WTC11 (cell line): ENCODE results near the gene SMPD2. TPM values are rescaled to one million over a fixed set of nuclear protein-coding genes. Genes with fewer than 3 reads are reported as not detected.
A peak's percentile ranks its signal among the peaks of the same experiment; 100 is the strongest.
"Not testable (repeated sequence)": the region's sequence is repeated elsewhere in the genome, so short reads cannot be mapped to it uniquely, and the experiment has no call there.

ENCODE experiments used
- ATAC-seq: fragments of 200-7000 bp; cut with Tn5 transposase; 2 replicates; pipeline ENCODE4 v1.10.0; 2021; ENCODE audit warnings: mild to moderate bottlenecking, moderate library complexity
- CTCF ChIA-PET: fragments of 300-600 bp; sonication (Branson Sonifier 250); formaldehyde crosslinking; loops from one replicate; lab custom pipeline; 2021; ENCODE audit warnings: antibody characterized with exemption; lab: Charles Lee
- POLR2A ChIA-PET: fragments of 350-600 bp; sonication (Branson Sonifier 250); formaldehyde crosslinking; loops from one replicate; lab custom pipeline; 2021; ENCODE audit warnings: antibody characterized with exemption; lab: Charles Lee
- DNase-seq: peaks from one replicate; pipeline ENCODE4 v3.0.0; 2021; ENCODE audit warnings: low spot score
- H3K27ac Mint-ChIP-seq: 2 replicates; pipeline ENCODE4 v1.8.0; 2021; ENCODE audit warnings: mixed read lengths
- H3K27me3 Mint-ChIP-seq: 2 replicates; pipeline ENCODE4 v1.8.0; 2021; ENCODE audit warnings: low read depth, mild to moderate bottlenecking, moderate library complexity, mixed read lengths
- H3K36me3 Mint-ChIP-seq: 2 replicates; pipeline ENCODE4 v1.8.0; 2021; ENCODE audit warnings: mixed read lengths
- H3K4me1 Mint-ChIP-seq: 2 replicates; pipeline ENCODE4 v1.8.0; 2022; ENCODE audit warnings: mixed read lengths
- H3K4me3 Mint-ChIP-seq: 2 replicates; pipeline ENCODE4 v1.8.0; 2021; ENCODE audit warnings: mild to moderate bottlenecking, moderate library complexity, mixed read lengths
- H3K9me3 Mint-ChIP-seq: 2 replicates; pipeline ENCODE4 v1.8.0; 2021; ENCODE audit warnings: mixed read lengths
- ARID4B ChIP-seq: sonication (generic); formaldehyde crosslinking; IDR thresholded peaks from 2 replicates; pipeline ENCODE4 v1.8.0; 2023; ENCODE audit warnings: missing genetic modification reagents, mild to moderate bottlenecking, borderline replicate concordance
- ATF1 ChIP-seq: sonication (generic); formaldehyde crosslinking; IDR thresholded peaks from 2 replicates; pipeline ENCODE4 v1.8.1; 2023; ENCODE audit warnings: mild to moderate bottlenecking, moderate library complexity, missing genetic modification reagents
- ATF3 ChIP-seq: sonication (generic); formaldehyde crosslinking; conservative IDR thresholded peaks from 2 replicates; pipeline ENCODE4 v1.8.1; 2022; ENCODE audit warnings: mild to moderate bottlenecking, missing genetic modification reagents
- ERG ChIP-seq: fragments of 250-450 bp; sonication (Bioruptor Pico); IDR thresholded peaks from 2 replicates; pipeline ENCODE4 v1.8.0; 2021; ENCODE audit warnings: mild to moderate bottlenecking
- GTF2I ChIP-seq: fragments of 250-450 bp; sonication (Bioruptor Pico); conservative IDR thresholded peaks from 2 replicates; pipeline ENCODE4 v1.4.0; 2021; ENCODE audit warnings: mild to moderate bottlenecking
- IRF1 ChIP-seq: sonication (generic); formaldehyde crosslinking; IDR thresholded peaks from 2 replicates; pipeline ENCODE4 v1.8.0; 2023; ENCODE audit warnings: missing genetic modification reagents
- MXD4 ChIP-seq: fragments of 250-450 bp; sonication (Bioruptor Pico); IDR thresholded peaks from 2 replicates; pipeline ENCODE4 v1.8.0; 2021; ENCODE audit warnings: mild to moderate bottlenecking, moderate library complexity, borderline replicate concordance
- RORB ChIP-seq: fragments of 250-450 bp; sonication (Bioruptor Pico); IDR thresholded peaks from 2 replicates; pipeline ENCODE4 v1.9.0; 2021; ENCODE audit warnings: mild to moderate bottlenecking
- ZNF121 ChIP-seq: sonication (generic); formaldehyde crosslinking; IDR thresholded peaks from 2 replicates; pipeline ENCODE4 v1.8.0; 2023; ENCODE audit warnings: missing genetic modification reagents
- ZNF219 ChIP-seq: sonication (generic); formaldehyde crosslinking; IDR thresholded peaks from 2 replicates; pipeline ENCODE4 v1.8.0; 2023; ENCODE audit warnings: missing genetic modification reagents, mild to moderate bottlenecking, borderline replicate concordance
- ZNF423 ChIP-seq: fragments of 250-450 bp; sonication (Bioruptor Pico); IDR thresholded peaks from 2 replicates; pipeline ENCODE4 v2.1.2; 2022; ENCODE audit warnings: mild to moderate bottlenecking, moderate library complexity
- total RNA-seq: library from RNA; stranded (reverse); gene quantifications from 3 replicates; pipeline ENCODE4 v1.2.3, GENCODE V29; 2021

The SMPD2 gene
- total RNA-seq, 1 experiment from 2014 or later: 13.1 TPM

DNA sequence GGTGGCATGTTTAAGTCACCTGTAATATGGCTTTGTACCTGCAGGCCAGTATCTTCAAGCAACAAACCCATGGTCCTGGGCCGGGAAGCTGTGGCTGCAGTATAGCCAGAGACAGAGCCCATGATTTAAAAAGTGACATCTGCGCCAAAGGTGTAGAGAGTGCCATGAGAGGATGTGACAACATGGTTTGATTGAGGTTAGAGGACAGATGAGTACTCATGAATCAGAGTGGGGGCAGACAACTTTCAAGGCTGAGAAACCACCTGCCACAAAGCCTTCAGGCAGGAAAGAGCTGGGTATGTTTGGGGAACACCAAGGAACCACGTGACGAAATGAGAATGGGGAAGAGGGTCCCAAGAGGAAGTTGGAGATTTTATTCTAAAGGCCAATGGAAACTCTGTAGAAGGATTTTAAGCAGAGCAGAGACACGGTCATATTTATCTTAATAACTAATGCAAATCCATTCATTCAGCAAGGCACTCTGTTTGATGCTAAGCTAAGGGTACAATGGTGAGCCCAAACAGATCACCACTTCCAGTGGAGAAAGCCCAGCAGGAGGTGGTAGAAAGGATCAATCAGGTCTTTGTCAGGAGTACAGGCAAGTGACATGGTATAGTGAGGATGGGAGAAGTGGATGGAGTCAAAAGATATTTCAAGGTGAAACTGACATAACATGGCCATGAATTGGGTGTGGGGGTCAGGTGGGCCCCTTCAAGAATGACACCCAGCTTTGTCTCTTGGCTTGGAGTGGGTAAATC, 18.4 kb downstream of the SMPD2 start:
- DNase-seq (no peak), ATAC-seq (no peak)
- no peak overlapping the region; the same call in 1 of the 2 replicates for H3K27ac Mint-ChIP-seq
- peaks cover 37% of the 10 kb centered on the region for H3K4me1 Mint-ChIP-seq
- no peak for TF ChIP-seq RORB
- no peak for TF ChIP-seq ATF3 (CRISPR knock-in tag)
- TF ChIP-seq ZNF219 (CRISPR knock-in tag): no peak
- TF ChIP-seq ERG (CRISPR knock-in tag): no peak
- TF ChIP-seq ATF1: no peak
- TF ChIP-seq ZNF423 (CRISPR knock-in tag): peak; percentile 11; the same call in 1 of the 2 replicates
- ChIA-PET POLR2A (no interaction called here), CTCF (no interaction called here)
- H3K27me3 Mint-ChIP-seq: no peaks in the 10 kb centered on the region; the same call in 1 of the 2 replicates
- no peak overlapping the region for H3K4me3 Mint-ChIP-seq
- H3K36me3 Mint-ChIP-seq: peaks cover 28% of the 10 kb centered on the region
- peaks cover 7% of the 10 kb centered on the region for H3K9me3 Mint-ChIP-seq

DNA sequence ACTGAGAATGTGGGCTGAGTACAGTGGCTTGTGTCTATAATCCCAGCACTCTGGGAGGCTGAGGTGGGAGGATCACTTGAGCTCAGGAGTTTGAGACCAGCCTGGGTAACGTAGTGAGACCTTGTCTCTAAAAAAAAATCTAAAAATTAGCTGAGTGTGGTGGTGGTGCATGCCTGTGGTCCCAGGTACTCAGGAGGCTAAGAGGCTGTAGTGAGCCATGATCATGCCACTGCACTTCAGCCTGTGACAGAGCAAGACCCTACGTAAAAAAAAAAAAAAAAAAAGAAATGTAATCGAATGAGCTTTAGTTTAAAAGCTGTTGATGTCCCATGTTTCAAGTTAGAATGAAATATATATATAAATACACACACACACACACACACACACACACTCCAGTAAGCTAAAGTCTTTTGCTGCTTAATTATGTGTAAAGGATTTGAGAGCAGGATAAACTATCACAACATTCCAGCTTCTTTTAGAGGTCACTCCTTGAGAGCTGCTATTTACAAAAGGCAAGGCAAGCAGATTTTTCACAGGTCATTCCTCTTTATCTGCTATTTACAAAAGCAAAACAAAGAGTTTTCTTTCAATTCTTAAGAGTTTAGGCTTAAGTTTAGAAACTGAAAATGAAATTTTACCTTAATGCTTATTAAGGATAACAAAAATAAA, 19.8 kb downstream of the SMPD2 start:
- POLR2A ChIA-PET: no interaction called here
- Mint-ChIP-seq H3K9me3 (peaks cover 7% of the 10 kb centered on the region), H3K27ac (no peak overlapping the region), H3K36me3 (peaks cover 39% of the 10 kb centered on the region), H3K4me3 (no peak overlapping the region), H3K4me1 (peaks cover 30% of the 10 kb centered on the region), H3K27me3 (no peaks in the 10 kb centered on the region)
- CTCF ChIA-PET: interaction anchor here (0.6 to 1.2 kb wide), 6 partner anchors 8 to 1051 kb away, joined by 3 to 8 read pairs (median 3); partner anchors contain the start of genes PPIL6 and SMPD2
- no peak for ATAC-seq
- no peak for TF ChIP-seq ARID4B (CRISPR knock-in tag)
- TF ChIP-seq IRF1 (CRISPR knock-in tag): no peak
- no peak for TF ChIP-seq MXD4 (CRISPR knock-in tag)
- DNase-seq: no peak

- Mint-ChIP-seq H3K36me3 (peaks cover 48% of the 10 kb centered on the region), H3K4me1 (peaks cover 29% of the 10 kb centered on the region)
- DNase-seq, H3K27ac Mint-ChIP-seq, POLR2A ChIA-PET, H3K9me3 Mint-ChIP-seq, ATAC-seq, H3K4me3 Mint-ChIP-seq, CTCF ChIA-PET, H3K27me3 Mint-ChIP-seq: not testable (repeated sequence)
- TF ChIP-seq ZNF121 (CRISPR knock-in tag): peak; percentile 53; the same call in 1 of the 2 replicates
- peak; percentile 80 for TF ChIP-seq GTF2I
Observed at GRCh38 chr6:109461205-109461604, 20.7 kb downstream of the SMPD2 start.
